Colonic mucosa (tissue), 4 donors: ENCODE data around the gene DSG2. TPM values are rescaled to one million over a fixed set of nuclear protein-coding genes. Genes with fewer than 3 reads are reported as not detected.

Experiments used
- DNase-seq: peaks from one replicate; pipeline ENCODE4 v3.0.0-alpha.2; 2020
- H3K27ac ChIP-seq: fragments of 200-600 bp; one replicate; pipeline ENCODE4 v1.8.0; 2021
- H3K27me3 ChIP-seq: fragments of 200-600 bp; one replicate; pipeline ENCODE4 v1.8.0; 2021
- H3K36me3 ChIP-seq: fragments of 200-600 bp; one replicate; pipeline ENCODE4 v1.8.0; 2021
- H3K4me1 ChIP-seq: fragments of 200-600 bp; one replicate; pipeline ENCODE4 v1.8.0; 2021; ENCODE audit warnings: mild to moderate bottlenecking
- H3K4me3 ChIP-seq: fragments of 200-600 bp; one replicate; pipeline ENCODE4 v1.8.0; 2021
- H3K9ac ChIP-seq, 2 donors: one replicate each; pipeline ENCODE4 v1.7.0; 2013; ENCODE audit warnings: control low read depth in 2 of 2, low read depth in 2 of 2, low read length in 2 of 2
- H3K9me3 ChIP-seq: fragments of 200-600 bp; one replicate; pipeline ENCODE4 v1.8.0; 2021
- intact Hi-C: fragments of 100-400 bp; cut with DNase I; formaldehyde crosslinking; loops from one replicate; pipeline ENCODE4 v1.14.1; 2022
- total RNA-seq, 2 donors: library from RNA; stranded (reverse); fragmentation: NEBNext Ultra II Directional in 1 of 2; extraction: Animal tissue kit (Norgen Biotek cat#: 25700) in 1 of 2; gene quantifications; one replicate each; pipeline ENCODE4 v1.2.1, GENCODE V29; 2021
- TF ChIP-seq, protein P1 (sequence below): fragments of 200-600 bp; IDR thresholded peaks from one replicate; pipeline ENCODE4 v1.8.0; 2022; ENCODE audit warnings: antibody characterized with exemption, mild to moderate bottlenecking
- donor health status: healthy.
- donor health status: DM: no; HTN: no; CAD: no.
- donor health status: DM: no; HTN: no; CAD: no.

DSG2 gene
- total RNA-seq, 2 donors from 2014 or later = 237 to 308 TPM

DNA sequence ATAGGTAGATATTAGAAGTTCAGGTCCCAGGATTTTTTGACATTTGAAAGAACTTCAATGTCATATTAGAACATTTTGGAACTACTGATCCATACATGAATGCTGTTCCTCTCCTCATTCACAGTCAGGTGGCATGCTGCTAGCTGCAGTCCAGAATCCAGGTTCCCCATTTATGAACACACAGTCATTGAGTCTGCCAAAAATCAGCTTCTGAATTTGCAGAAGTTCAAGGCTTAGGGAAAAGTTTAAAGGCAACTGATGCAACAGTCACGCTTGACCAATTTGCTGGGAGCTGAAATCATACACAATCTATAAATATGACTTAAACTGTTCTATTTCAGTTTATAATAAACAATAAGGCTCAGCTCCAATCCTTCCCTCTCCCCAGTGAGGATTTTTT lies 76.4 kb downstream of the DSG2 start:
- Histone ChIP-seq H3K4me3 (no peak overlapping the region), H3K36me3 (no peaks in the 10 kb centered on the region), H3K9me3 (no peaks in the 10 kb centered on the region), H3K27me3 (no peaks in the 10 kb centered on the region), H3K27ac (no peak overlapping the region), H3K4me1 (no peaks in the 10 kb centered on the region), H3K9ac (no peak overlapping the region)
- intact Hi-C loops = no loop called here
- TF ChIP-seq, protein P1, sequence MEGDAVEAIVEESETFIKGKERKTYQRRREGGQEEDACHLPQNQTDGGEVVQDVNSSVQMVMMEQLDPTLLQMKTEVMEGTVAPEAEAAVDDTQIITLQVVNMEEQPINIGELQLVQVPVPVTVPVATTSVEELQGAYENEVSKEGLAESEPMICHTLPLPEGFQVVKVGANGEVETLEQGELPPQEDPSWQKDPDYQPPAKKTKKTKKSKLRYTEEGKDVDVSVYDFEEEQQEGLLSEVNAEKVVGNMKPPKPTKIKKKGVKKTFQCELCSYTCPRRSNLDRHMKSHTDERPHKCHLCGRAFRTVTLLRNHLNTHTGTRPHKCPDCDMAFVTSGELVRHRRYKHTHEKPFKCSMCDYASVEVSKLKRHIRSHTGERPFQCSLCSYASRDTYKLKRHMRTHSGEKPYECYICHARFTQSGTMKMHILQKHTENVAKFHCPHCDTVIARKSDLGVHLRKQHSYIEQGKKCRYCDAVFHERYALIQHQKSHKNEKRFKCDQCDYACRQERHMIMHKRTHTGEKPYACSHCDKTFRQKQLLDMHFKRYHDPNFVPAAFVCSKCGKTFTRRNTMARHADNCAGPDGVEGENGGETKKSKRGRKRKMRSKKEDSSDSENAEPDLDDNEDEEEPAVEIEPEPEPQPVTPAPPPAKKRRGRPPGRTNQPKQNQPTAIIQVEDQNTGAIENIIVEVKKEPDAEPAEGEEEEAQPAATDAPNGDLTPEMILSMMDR = no peak
- DNase-seq = no peak

DNA sequence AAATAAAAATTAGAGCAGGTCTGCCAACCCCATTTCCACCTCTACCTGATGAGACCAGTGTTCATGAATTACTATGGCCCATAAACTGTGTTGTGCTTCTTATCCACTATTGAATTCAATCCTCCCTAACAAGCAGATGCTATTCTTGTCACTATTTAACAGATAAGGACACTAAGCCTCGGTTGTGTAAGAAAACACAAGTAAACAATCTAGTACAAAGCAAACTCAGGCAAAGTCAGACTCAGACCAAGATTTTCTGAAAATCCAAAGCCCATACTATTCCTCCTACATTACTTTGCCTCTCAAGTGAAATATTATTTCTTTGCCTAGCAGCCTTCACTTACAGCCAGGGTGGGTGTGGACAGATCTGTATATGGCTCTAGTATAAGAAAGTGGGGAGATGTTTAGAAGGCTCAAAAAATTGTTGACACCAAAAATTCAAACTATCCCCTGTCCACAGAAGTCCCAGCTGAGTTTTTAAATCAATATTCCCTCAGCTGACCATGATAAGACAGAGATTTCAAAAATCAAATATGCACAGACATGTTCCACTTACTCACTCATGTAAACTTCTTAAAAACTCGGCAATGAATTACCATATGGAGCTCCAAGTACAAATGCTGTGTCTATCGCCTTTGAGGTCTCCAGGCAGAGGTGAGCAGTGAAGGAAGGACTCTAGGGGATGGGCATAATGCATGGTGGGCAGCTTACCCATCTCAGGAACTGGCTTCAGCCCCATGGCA lies 77.7 kb downstream of the DSG2 start:
- intact Hi-C loops = no loop called here
- Histone ChIP-seq H3K27me3 (no peaks in the 10 kb centered on the region), H3K9me3 (no peaks in the 10 kb centered on the region), H3K27ac (no peak overlapping the region), H3K36me3 (no peaks in the 10 kb centered on the region), H3K4me3 (no peak overlapping the region), H3K4me1 (no peaks in the 10 kb centered on the region), H3K9ac (no peak overlapping the region)
- TF ChIP-seq, protein P1 = no peak
- DNase-seq = no peak

DNA sequence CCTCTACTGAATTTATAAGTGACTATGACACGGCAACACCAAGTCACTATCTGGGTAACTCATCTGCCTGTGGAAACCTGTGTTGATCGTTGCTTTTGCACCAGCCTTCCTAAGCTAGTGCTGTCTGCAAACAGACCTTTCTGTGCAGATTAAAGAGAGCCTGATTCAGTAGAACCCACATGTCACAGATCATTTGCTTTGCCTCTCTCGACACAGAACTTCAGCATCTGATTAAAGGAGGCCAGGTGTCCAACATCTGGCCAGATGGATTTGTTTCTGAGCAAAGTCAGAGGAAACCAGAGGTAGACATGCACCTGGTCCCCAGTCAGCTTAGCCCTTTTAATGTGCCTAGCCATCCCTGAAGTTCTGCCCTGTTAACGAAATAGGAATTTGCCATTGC lies 78.7 kb downstream of the DSG2 start:
- H3K9ac ChIP-seq = no peak overlapping the region
- TF ChIP-seq, protein P1 = no peak
- no peak overlapping the region for H3K27ac ChIP-seq
- DNase-seq = no peak
- H3K4me1 ChIP-seq = no peaks in the 10 kb centered on the region
- intact Hi-C loops = no loop called here
- H3K4me3 ChIP-seq = no peak overlapping the region
- H3K36me3 ChIP-seq = no peaks in the 10 kb centered on the region
- no peaks in the 10 kb centered on the region for H3K9me3 ChIP-seq
- H3K27me3 ChIP-seq = no peaks in the 10 kb centered on the region

DNA sequence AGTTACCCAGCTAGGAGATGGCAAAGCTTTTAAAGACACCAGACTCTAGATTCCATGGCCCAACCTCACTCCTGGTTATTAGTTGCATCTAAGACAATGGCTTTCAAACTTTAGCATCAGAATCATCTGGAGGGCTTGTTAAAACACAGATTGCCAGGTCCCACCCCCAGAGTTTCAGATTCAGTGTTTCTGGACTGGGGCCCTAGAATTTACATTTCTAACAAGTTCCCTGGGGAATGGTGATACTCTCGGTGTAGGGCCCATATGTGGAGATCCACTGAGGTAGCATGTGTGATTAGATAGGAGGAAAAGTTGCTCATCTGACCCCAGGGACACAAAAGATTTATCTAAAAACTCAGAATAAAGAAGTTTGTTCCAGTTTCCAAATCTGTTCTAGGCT lies 79.2 kb downstream of the DSG2 start:
- Histone ChIP-seq H3K4me1 (no peaks in the 10 kb centered on the region), H3K9ac (no peak overlapping the region), H3K36me3 (no peaks in the 10 kb centered on the region), H3K9me3 (no peaks in the 10 kb centered on the region), H3K27me3 (no peaks in the 10 kb centered on the region), H3K27ac (no peak overlapping the region), H3K4me3 (no peak overlapping the region)
- no peak for DNase-seq
- intact Hi-C loops = no loop called here
- TF ChIP-seq, protein P1 = no peak

DNA sequence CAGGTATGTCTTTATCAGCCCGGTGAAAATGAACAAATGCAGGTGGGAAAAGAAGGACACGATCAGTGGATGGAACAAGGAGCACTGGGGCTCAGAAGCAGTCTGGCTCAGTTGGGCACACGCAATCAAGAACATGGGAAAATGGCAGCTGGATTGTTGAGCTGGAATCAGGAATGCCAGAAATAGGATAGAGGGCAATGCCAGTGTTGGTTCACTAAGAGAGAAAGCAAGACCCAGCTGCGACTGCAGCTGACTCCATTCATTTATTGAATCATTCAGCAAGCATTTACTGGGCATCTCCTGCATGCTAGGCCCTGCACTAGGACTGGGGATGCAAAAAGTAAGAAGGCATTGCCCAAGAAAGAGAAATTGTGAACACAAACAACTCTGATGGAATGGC lies 80.1 kb downstream of the DSG2 start:
- no peaks in the 10 kb centered on the region for H3K36me3 ChIP-seq
- TF ChIP-seq, protein P1 = no peak

More for the DNA sequence above, 80.1 kb downstream of the DSG2 start:
- H3K4me3 ChIP-seq = no peak overlapping the region
- no peaks in the 10 kb centered on the region for H3K9me3 ChIP-seq
- H3K27ac ChIP-seq = no peak overlapping the region
- no peak overlapping the region for H3K9ac ChIP-seq
- intact Hi-C loops = no loop called here
- no peak for DNase-seq
- no peaks in the 10 kb centered on the region for H3K4me1 ChIP-seq
- no peaks in the 10 kb centered on the region for H3K27me3 ChIP-seq
